AG09319 (cell line): Measurements from ENCODE around the gene PP2D1.
"Not testable (repeated sequence)": the region's sequence is repeated elsewhere in the genome, so short reads cannot be mapped to it uniquely, and the experiment has no call there.

Experiments
- DNase-seq: peaks from one replicate; pipeline ENCODE4 v3.0.0-alpha.2; 2010; ENCODE audit warnings: low read depth; ENCODE audit errors: extremely low read depth
- TF ChIP-seq, protein P1 (sequence below): IDR thresholded peaks from 2 replicates; pipeline ENCODE4 v1.5.1; 2011; ENCODE audit warnings: low read depth, mild to moderate bottlenecking, inconsistent platforms, low read length, moderate library complexity

Gene PP2D1

GRCh38 chr3:20007960-20008359, 4.1 kb downstream of the PP2D1 start:
- TF ChIP-seq, protein P1, sequence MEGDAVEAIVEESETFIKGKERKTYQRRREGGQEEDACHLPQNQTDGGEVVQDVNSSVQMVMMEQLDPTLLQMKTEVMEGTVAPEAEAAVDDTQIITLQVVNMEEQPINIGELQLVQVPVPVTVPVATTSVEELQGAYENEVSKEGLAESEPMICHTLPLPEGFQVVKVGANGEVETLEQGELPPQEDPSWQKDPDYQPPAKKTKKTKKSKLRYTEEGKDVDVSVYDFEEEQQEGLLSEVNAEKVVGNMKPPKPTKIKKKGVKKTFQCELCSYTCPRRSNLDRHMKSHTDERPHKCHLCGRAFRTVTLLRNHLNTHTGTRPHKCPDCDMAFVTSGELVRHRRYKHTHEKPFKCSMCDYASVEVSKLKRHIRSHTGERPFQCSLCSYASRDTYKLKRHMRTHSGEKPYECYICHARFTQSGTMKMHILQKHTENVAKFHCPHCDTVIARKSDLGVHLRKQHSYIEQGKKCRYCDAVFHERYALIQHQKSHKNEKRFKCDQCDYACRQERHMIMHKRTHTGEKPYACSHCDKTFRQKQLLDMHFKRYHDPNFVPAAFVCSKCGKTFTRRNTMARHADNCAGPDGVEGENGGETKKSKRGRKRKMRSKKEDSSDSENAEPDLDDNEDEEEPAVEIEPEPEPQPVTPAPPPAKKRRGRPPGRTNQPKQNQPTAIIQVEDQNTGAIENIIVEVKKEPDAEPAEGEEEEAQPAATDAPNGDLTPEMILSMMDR: no peak
- DNase-seq: no peak

- no peak for DNase-seq
- TF ChIP-seq, protein P1: no peak
These were observed 10.1 kb downstream of the PP2D1 start for GRCh38 chr3:20001932-20002331.

- TF ChIP-seq, protein P1: no peak
These were observed 14.6 kb downstream of the PP2D1 start for GRCh38 chr3:19997502-19997901.

DNA sequence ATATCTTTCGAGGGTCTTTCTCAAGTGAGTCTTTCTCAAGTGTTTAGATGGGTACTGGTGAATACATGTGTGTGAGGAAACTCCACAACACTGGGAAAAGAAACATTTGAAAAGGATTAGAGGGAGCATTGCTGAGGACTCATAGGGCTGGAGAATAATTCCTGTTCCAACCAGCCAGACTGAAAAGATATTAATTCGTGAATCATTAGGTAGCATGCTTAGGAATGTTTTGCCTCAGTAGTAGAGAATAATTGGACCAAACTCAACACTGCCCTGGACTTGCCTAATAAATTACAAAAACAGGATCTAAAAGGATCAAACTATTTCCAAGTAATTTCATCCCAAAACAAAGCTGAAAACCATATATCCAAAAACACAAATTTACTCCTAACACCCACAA, 17.3 kb downstream of the PP2D1 start:
- DNase-seq: no peak
- TF ChIP-seq, protein P1: no peak

More at GRCh38 chr3:19997502-19997901, 14.6 kb downstream of the PP2D1 start:
- no peak for DNase-seq

DNA sequence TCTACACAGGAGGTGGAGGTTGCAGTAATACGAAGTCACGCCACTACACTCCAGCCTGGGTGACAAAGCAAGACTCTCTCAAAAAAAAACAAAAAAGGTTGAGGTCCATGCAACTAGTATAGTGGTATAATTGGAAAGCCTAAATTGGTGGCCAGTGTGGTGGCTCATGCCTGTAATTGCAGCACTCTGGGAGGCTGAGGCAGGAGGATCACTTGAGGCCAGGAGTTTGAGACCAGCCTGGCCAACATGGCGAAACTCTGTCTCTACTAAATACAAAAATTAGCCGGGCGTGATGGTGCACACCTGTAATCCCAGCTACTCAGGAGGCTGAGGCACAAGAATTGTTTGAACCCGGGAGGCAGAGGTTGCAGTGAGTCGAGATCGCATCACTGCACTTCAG, 23.2 kb downstream of the PP2D1 start:
- not testable (repeated sequence) for DNase-seq

DNA sequence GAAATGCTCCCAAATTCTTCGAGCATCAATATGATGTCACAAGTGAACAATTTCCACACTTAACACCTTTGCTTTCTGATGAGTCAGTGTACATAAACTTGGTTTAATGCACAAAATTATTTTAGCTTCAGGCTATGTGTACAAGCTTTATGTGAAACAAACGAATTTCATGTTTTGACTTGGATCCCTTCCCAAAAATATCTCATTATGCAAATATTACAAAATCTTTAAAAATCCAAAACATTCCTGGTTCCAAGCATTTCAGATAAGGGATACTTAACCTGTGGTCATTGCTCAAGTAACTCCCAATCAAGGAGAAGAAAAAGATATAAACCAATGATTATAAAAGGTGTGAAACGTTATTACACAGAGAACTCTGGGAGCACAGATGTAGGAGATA, 40.0 kb downstream of the PP2D1 start:
- TF ChIP-seq, protein P1: no peak
- peak; percentile 8 for DNase-seq

DNA sequence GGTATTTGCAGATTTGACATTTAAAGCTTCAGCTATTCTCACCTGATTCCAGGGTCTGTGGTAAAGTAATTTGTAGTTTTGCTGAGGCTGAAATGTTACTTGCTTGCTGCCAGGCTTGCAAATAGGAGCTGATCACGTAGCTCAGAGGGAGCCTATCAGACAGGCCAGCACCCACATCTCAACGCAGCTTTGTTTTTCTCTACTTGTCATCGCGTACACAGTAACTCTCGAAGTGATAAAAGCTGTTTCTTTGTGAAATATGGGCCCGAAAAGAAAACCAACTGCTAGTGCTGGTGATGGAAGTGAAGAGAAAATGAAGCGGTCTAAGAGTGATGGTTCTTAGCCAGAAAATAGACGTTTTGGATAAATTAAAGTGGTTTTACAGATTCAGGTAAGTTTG, 41.7 kb downstream of the PP2D1 start:
- TF ChIP-seq, protein P1: no peak
- DNase-seq: no peak

GRCh38 chr3:19967812-19968211, 44.3 kb downstream of the PP2D1 start:
- no peak for DNase-seq
- TF ChIP-seq, protein P1: no peak
